RWPE1 (cell line): ENCODE measurements around the gene CD37.
A peak's percentile ranks its signal among the peaks of the same experiment; 100 is the strongest.
"Not testable (repeated sequence)": the region's sequence is repeated elsewhere in the genome, so short reads cannot be mapped to it uniquely, and the experiment has no call there.

Source experiments
- CTCF ChIA-PET: fragments of 350-600 bp; sonication (Branson Sonifier 250); formaldehyde crosslinking; extraction: SDS; loops from one replicate; lab custom pipeline; 2021; lab: Yijun Ruan, JAX
- POLR2A ChIA-PET: fragments of 400-600 bp; formaldehyde crosslinking; extraction: SDS; loops from one replicate; lab custom pipeline; 2020; ENCODE audit warnings: antibody characterized with exemption; ENCODE audit not compliant: low non-redundant PET; lab: Yijun Ruan, JAX
- DNase-seq: peaks from one replicate; pipeline ENCODE4 v3.0.0; 2012; ENCODE audit warnings: low spot score
- H3K27ac ChIP-seq: fragments of 450-650 bp; 2 replicates; pipeline ENCODE4 v1.5.1; 2017
- CTCF ChIP-seq: fragments of 450-650 bp; conservative IDR thresholded peaks from 2 replicates; pipeline ENCODE4 v1.5.1; 2017; ENCODE audit warnings: low read depth, mild to moderate bottlenecking

The CD37 gene

DNA sequence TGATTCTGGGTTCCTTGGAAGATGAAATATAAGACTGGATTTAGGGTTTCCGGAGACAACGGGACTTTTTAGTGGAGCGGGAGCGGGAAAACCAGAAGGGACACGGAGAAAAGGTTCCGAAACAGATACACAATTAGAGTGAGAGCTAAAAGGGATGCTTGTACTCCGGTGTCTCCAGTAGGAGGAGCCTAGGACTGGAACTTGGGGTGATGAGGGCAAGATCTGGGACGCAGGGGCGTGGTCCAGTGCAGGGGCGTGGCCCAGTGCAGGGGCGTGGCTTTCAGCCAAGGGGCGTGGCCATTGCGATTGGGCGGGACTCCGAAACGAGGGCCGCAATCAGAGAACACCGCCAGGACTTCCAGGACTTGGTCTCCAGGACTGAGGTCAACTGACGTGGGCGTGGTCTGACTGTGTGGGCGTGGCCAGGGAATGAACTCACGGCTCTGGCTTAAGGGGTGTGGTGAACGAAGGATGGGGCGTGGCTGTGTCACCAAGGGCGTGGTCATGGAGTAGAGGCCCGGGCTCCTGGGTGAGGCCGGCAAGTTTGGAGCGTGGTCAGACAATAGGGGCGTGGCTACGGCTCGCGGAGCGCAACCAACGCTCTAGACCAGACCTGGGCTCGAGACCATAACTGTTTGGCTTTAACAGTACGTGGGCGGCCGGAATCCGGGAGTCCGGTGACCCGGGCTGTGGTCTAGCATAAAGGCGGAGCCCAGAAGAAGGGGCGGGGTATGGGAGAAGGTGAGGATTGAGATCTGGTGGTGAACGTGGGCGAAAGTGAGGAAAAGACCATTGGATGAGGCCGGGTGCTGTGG, 28.3 kb downstream of the CD37 start, which contains the start of gene DKKL1:
DKKL1 (plus strand) TSS at position 610 of the 815 bp plus-strand sequence; CDS start at position 732, 122 bp downstream.
- CTCF ChIA-PET = interaction anchor here (0.6 to 0.8 kb wide), 3 partner anchors 62 to 1771 kb away, joined by 3 to 4 read pairs (median 4); partner anchors contain the start of gene GFY
- TF ChIP-seq CTCF = peak; percentile 31
- POLR2A ChIA-PET = no interaction called here
- H3K27ac ChIP-seq = peak within 1 kb of the TSS; percentile 88
- peak; percentile 99 for DNase-seq

GRCh38 chr19:49364083-49364737, 29.0 kb downstream of the CD37 start:
- no peak for TF ChIP-seq CTCF
- ChIA-PET POLR2A (no interaction called here), CTCF (no interaction called here)
- DNase-seq = no peak
- peak overlapping the region; percentile 88 for H3K27ac ChIP-seq

DNA sequence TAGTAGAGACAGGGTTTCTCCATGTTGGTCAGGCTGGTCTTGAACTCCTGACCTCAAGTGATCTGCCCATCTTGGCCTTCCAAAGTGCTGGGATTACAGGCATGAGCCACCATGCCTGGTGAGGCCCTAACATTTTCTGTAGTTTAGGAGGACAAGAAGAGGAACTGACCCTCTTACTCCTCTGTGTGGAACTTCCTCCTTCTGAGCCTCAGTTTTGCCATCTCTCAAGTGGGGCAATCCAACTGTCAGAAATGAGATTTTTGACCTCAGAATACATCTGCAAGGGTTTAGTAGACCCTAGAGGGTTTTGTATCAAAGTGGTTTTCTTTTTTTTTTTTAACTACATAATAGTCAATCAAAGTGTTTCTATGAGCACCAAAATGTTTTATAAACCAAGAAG, 30.9 kb downstream of the CD37 start:
- no peak overlapping the region for H3K27ac ChIP-seq

GRCh38 chr19:49368711-49369358, 33.6 kb downstream of the CD37 start:
- no peak for DNase-seq
- no peak overlapping the region for H3K27ac ChIP-seq
- no peak for TF ChIP-seq CTCF
- ChIA-PET POLR2A (no interaction called here), CTCF (no interaction called here)

More for the DNA sequence above, 30.9 kb downstream of the CD37 start:
- ChIA-PET CTCF (no interaction called here), POLR2A (no interaction called here)
- no peak for DNase-seq
- TF ChIP-seq CTCF = no peak

GRCh38 chr19:49371184-49371583, 36.0 kb downstream of the CD37 start:
- TF ChIP-seq CTCF = no peak
- H3K27ac ChIP-seq = no peak overlapping the region
- ChIA-PET CTCF (no interaction called here), POLR2A (no interaction called here)
- DNase-seq = no peak

DNA sequence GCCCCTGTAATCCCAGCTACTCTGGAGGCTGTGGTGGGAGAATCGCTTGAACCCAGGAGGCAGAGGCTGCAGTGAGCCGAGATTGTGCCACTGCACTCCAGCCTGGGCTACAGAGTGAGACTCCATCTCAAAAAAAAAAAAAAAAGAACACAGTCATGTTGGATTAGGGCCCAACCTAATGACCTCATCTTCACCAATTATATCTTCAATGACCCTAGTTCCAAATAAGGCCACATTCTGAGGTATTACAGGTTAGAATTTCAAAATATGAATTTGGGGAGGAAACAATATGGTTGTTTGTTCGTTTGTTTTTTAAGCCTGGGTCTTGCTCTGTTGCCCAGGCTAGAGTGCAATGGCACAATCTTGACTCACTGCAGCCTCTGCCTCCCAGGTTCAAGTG, 38.0 kb downstream of the CD37 start:
- H3K27ac ChIP-seq, CTCF ChIA-PET, DNase-seq, POLR2A ChIA-PET: not testable (repeated sequence)
